ENCODE results near the gene LSS. TPM values are rescaled to one million over a fixed set of nuclear protein-coding genes. Genes with fewer than 3 reads are reported as not detected.
"Not testable (repeated sequence)": the region's sequence is repeated elsewhere in the genome, so short reads cannot be mapped to it uniquely, and the experiment has no call there.

The LSS gene
- total RNA-seq, 1 donor from 2014 or later, result 58.3 TPM

- intact Hi-C loops (cut with micrococcal nuclease), result no loop called here
- ATAC-seq, result no peak
- no peak for DNase-seq
Measured at GRCh38 chr21:46208761-46209721, 19.5 kb downstream of the LSS start.

- intact Hi-C loops (cut with micrococcal nuclease), result no loop called here
- no peak for DNase-seq
- no peak for ATAC-seq
Measured at GRCh38 chr21:46207920-46208591, 20.5 kb downstream of the LSS start.

- intact Hi-C loops (cut with micrococcal nuclease), result no loop called here
- DNase-seq (no peak), ATAC-seq (no peak)
Measured at GRCh38 chr21:46207006-46207919, 21.3 kb downstream of the LSS start.

GRCh38 chr21:46206163-46207005 lies 22.2 kb downstream of the LSS start:
- intact Hi-C loops (cut with micrococcal nuclease), result no loop called here
- ATAC-seq (no peak), DNase-seq (no peak)

- intact Hi-C loops (cut with micrococcal nuclease), result no loop called here
- no peak for DNase-seq
- ATAC-seq, result no peak
Measured at GRCh38 chr21:46205766-46206162, 22.8 kb downstream of the LSS start.

- no peak for DNase-seq
- ATAC-seq, result no peak
- intact Hi-C loops (cut with micrococcal nuclease), result no loop called here
Measured at GRCh38 chr21:46205166-46205565, 23.4 kb downstream of the LSS start.

- ATAC-seq, result no peak
- intact Hi-C loops (cut with micrococcal nuclease), result no loop called here
- DNase-seq, result no peak
Measured at GRCh38 chr21:46203203-46203600, 25.4 kb downstream of the LSS start.

- DNase-seq (no peak), ATAC-seq (peak; percentile 48)
- intact Hi-C loops (cut with micrococcal nuclease), result no loop called here
Measured at GRCh38 chr21:46202592-46203202, 25.9 kb downstream of the LSS start.

GRCh38 chr21:46200877-46201803 lies 27.4 kb downstream of the LSS start:
- intact Hi-C loops (cut with micrococcal nuclease); DNase-seq; ATAC-seq: not testable (repeated sequence)

- intact Hi-C loops (cut with micrococcal nuclease), result no loop called here
- DNase-seq, result no peak
- ATAC-seq, result no peak
Measured at GRCh38 chr21:46199436-46200373, 28.9 kb downstream of the LSS start.

GRCh38 chr21:46196733-46197132 lies 31.8 kb downstream of the LSS start:
- ATAC-seq (no peak), DNase-seq (no peak)
- intact Hi-C loops (cut with micrococcal nuclease), result no loop called here

- intact Hi-C loops (cut with micrococcal nuclease), result no loop called here
- DNase-seq (no peak), ATAC-seq (no peak)
Measured at GRCh38 chr21:46195595-46196195, 32.9 kb downstream of the LSS start.

- intact Hi-C loops (cut with micrococcal nuclease), result no loop called here
- DNase-seq, result no peak
- ATAC-seq, result no peak
Measured at GRCh38 chr21:46194374-46195334, 33.9 kb downstream of the LSS start.

GRCh38 chr21:46193829-46194373 lies 34.7 kb downstream of the LSS start:
- DNase-seq (no peak), ATAC-seq (no peak)
- intact Hi-C loops (cut with micrococcal nuclease), result no loop called here
